IMR-90 (cell line): Measurements from ENCODE around the gene ARHGEF17. TPM values are rescaled to one million over a fixed set of nuclear protein-coding genes. Genes with fewer than 3 reads are reported as not detected.

Experiments used
- ATAC-seq: fragments of 200-7000 bp; cut with Tn5 transposase; 2 replicates; pipeline ENCODE4 v1.9.1; 2020; ENCODE audit warnings: low read depth, mild to moderate bottlenecking, moderate library complexity
- BruUV-seq: library from RNA; stranded (reverse); fragments of 400-500 nt; replicated peaks from 2 replicates; lab custom pipeline; 2021; lab: Mats Ljungman, UMichigan
- CTCF ChIA-PET: fragments of 300-600 bp; formaldehyde crosslinking; extraction: SDS; loops from one replicate; lab custom pipeline; 2021; ENCODE audit warnings: antibody characterized with exemption; lab: Yijun Ruan, JAX
- POLR2A ChIA-PET: fragments of 300-600 bp; sonication (Branson Sonifier 250); formaldehyde crosslinking; loops from one replicate; lab custom pipeline; 2022; ENCODE audit warnings: antibody characterized with exemption; ENCODE audit not compliant: unreplicated experiment; lab: Charles Lee
- DNase-seq: peaks from one replicate; pipeline ENCODE4 v3.0.0; 2013
- H2AFZ ChIP-seq: replicated peaks from 2 replicates; pipeline ENCODE3; 2013; ENCODE audit warnings: low read length, mild to moderate bottlenecking; ENCODE audit not compliant: poor library complexity
- H2AK5ac ChIP-seq: 2 replicates; pipeline ENCODE4 v1.6.1; 2013; ENCODE audit warnings: low read depth, low read length, inconsistent platforms
- H2AK9ac ChIP-seq: replicated peaks from 2 replicates; pipeline ENCODE3; 2013; ENCODE audit warnings: mild to moderate bottlenecking, low read depth, low read length, moderate library complexity; ENCODE audit not compliant: poor library complexity
- H2BK120ac ChIP-seq: 2 replicates; pipeline ENCODE4 v1.6.1; 2013; ENCODE audit warnings: low read depth, low read length, inconsistent platforms
- H2BK15ac ChIP-seq: 3 replicates; pipeline ENCODE4 v1.6.1; 2013; ENCODE audit warnings: low read depth, low read length, inconsistent platforms
- H2BK20ac ChIP-seq: 2 replicates; pipeline ENCODE4 v1.6.1; 2013; ENCODE audit warnings: low read depth, mild to moderate bottlenecking, inconsistent platforms, low read length, moderate library complexity
- H2BK5ac ChIP-seq: 2 replicates; pipeline ENCODE4 v1.6.1; 2013; ENCODE audit warnings: mild to moderate bottlenecking, low read depth, low read length, inconsistent platforms; ENCODE audit not compliant: poor library complexity, severe bottlenecking
- H3K14ac ChIP-seq: replicated peaks from 2 replicates; pipeline ENCODE4 v1.6.1; 2013; ENCODE audit warnings: low read depth, low read length, inconsistent platforms
- H3K18ac ChIP-seq: 2 replicates; pipeline ENCODE4 v1.6.1; 2013; ENCODE audit warnings: low read depth, low read length, control low read depth
- H3K23ac ChIP-seq: 2 replicates; pipeline ENCODE4 v1.6.1; 2013; ENCODE audit warnings: low read depth, low read length, inconsistent platforms
- H3K27ac ChIP-seq: 2 replicates; pipeline ENCODE4 v1.5.1; 2013; ENCODE audit warnings: mild to moderate bottlenecking, control low read depth, low read length; ENCODE audit not compliant: insufficient read depth
- H3K27me3 ChIP-seq: 2 replicates; pipeline ENCODE4 v1.6.1; 2013; ENCODE audit warnings: low read length; ENCODE audit not compliant: control insufficient read depth, insufficient read depth
- H3K36me3 ChIP-seq: 2 replicates; pipeline ENCODE4 v1.6.1; 2013; ENCODE audit warnings: low read length, mixed read lengths; ENCODE audit not compliant: control insufficient read depth, insufficient read depth
- H3K4ac ChIP-seq: 2 replicates; pipeline ENCODE4 v1.6.1; 2013; ENCODE audit warnings: low read depth, low read length, inconsistent platforms
- H3K4me1 ChIP-seq: 2 replicates; pipeline ENCODE4 v1.6.1; 2013; ENCODE audit warnings: low read length, mixed read lengths; ENCODE audit not compliant: control insufficient read depth, insufficient read depth
- H3K4me2 ChIP-seq: 2 replicates; pipeline ENCODE4 v1.6.1; 2013; ENCODE audit warnings: low read depth, mild to moderate bottlenecking, control low read depth, low read length, moderate library complexity
- H3K4me3 ChIP-seq: 2 replicates; pipeline ENCODE4 v1.5.1; 2013; ENCODE audit warnings: low read depth, mild to moderate bottlenecking, control low read depth, low read length, moderate library complexity; ENCODE audit not compliant: insufficient read depth
- H3K56ac ChIP-seq: 2 replicates; pipeline ENCODE4 v1.6.1; 2013; ENCODE audit warnings: low read length, inconsistent platforms; ENCODE audit not compliant: insufficient read depth; ENCODE audit errors: extremely low read depth
- H3K79me1 ChIP-seq, 2 experiments: 2 replicates each; pipeline ENCODE4 v1.6.1; 2013; ENCODE audit warnings: low read length in 2 of 2, inconsistent platforms in 1 of 2, low read depth in 1 of 2
- H3K9ac ChIP-seq: 2 replicates; pipeline ENCODE4 v1.6.1; 2013; ENCODE audit warnings: low read depth, low read length, control low read depth
- H3K9me1 ChIP-seq: 2 replicates; pipeline ENCODE4 v1.6.1; 2013; ENCODE audit warnings: low read length, inconsistent platforms; ENCODE audit not compliant: insufficient read depth
- H3K9me3 ChIP-seq: 2 replicates; pipeline ENCODE4 v1.6.1; 2013; ENCODE audit warnings: low read length; ENCODE audit not compliant: control insufficient read depth, insufficient read depth
- H4K20me1 ChIP-seq: 2 replicates; pipeline ENCODE4 v1.6.1; 2013; ENCODE audit warnings: low read length, inconsistent platforms; ENCODE audit not compliant: insufficient read depth
- H4K5ac ChIP-seq: 2 replicates; pipeline ENCODE4 v1.6.1; 2013; ENCODE audit warnings: mild to moderate bottlenecking, low read depth, low read length, control low read depth
- H4K8ac ChIP-seq, 2 experiments: 2 replicates each; pipeline ENCODE4 v1.6.1; 2013; ENCODE audit warnings: low read depth in 2 of 2, low read length in 2 of 2, control low read depth in 1 of 2, inconsistent platforms in 1 of 2
- H4K91ac ChIP-seq: 2 replicates; pipeline ENCODE4 v1.6.1; 2013; ENCODE audit warnings: low read depth, low read length, inconsistent platforms; ENCODE audit not compliant: insufficient read depth
- BHLHE40 ChIP-seq: fragments of 150-350 bp; IDR thresholded peaks from 2 replicates; pipeline ENCODE4 v1.6.1; 2016; ENCODE audit warnings: mild to moderate bottlenecking, low read depth, low read length
- CEBPB ChIP-seq: IDR thresholded peaks from 2 replicates; pipeline ENCODE4 v1.6.1; 2012; ENCODE audit warnings: low read depth, low read length, improper control_type of control experiment
- CHD1 ChIP-seq: IDR thresholded peaks from 2 replicates; pipeline ENCODE4 v1.6.1; 2012; ENCODE audit warnings: low read depth, low read length, improper control_type of control experiment
- FOS ChIP-seq: fragments of 150-350 bp; IDR thresholded peaks from 2 replicates; pipeline ENCODE4 v1.6.1; 2016; ENCODE audit warnings: low read depth, low read length
- MAFK ChIP-seq: IDR thresholded peaks from 2 replicates; pipeline ENCODE4 v1.6.1; 2012; ENCODE audit warnings: low read depth, low read length, improper control_type of control experiment
- MAZ ChIP-seq: IDR thresholded peaks from 2 replicates; pipeline ENCODE4 v1.6.1; 2012; ENCODE audit warnings: low read depth, mild to moderate bottlenecking, low read length, improper control_type of control experiment, moderate library complexity, borderline replicate concordance
- NFE2L2 ChIP-seq: fragments of 150-350 bp; IDR thresholded peaks from 2 replicates; pipeline ENCODE4 v1.6.1; 2016; ENCODE audit warnings: low read depth, mild to moderate bottlenecking, low read length
- POLR2A ChIP-seq: IDR thresholded peaks from 2 replicates; pipeline ENCODE4 v1.6.1; 2012; ENCODE audit warnings: mild to moderate bottlenecking, low read depth, low read length
- RAD21 ChIP-seq: IDR thresholded peaks from 2 replicates; pipeline ENCODE4 v1.6.1; 2012; ENCODE audit warnings: low read length, improper control_type of control experiment
- RCOR1 ChIP-seq: IDR thresholded peaks from 2 replicates; pipeline ENCODE4 v1.6.1; 2012; ENCODE audit warnings: mild to moderate bottlenecking, low read length, improper control_type of control experiment; ENCODE audit not compliant: insufficient replicate concordance
- RFX5 ChIP-seq: IDR thresholded peaks from 2 replicates; pipeline ENCODE4 v1.8.0; 2012; ENCODE audit warnings: low read depth, mild to moderate bottlenecking, low read length, moderate library complexity
- SMC3 ChIP-seq: fragments of 150-350 bp; IDR thresholded peaks from 2 replicates; pipeline ENCODE4 v1.6.1; 2016; ENCODE audit warnings: low read depth, mild to moderate bottlenecking, antibody characterized with exemption, low read length, moderate library complexity
- WGBS, 2 experiments: methylation state at CpG; one replicate each; pipeline versions ENCODE4 v1.1.5 to v1.1.7; 2013; ENCODE audit warnings: missing lambda C conversion rate in 2 of 2; ENCODE audit not compliant: insufficient read length in 1 of 2; ENCODE audit errors: extremely low coverage in 2 of 2; 5-methylcytosine and 5-hydroxymethylcytosine counted together
- dilution Hi-C: fragments of 300-500 bp; cut with HindIII; formaldehyde crosslinking; loops from one replicate; pipeline ENCODE4 v1.14.3; 2018; ENCODE audit warnings: low sequenced_read_pairs; ENCODE audit not compliant: unreplicated experiment
- in situ Hi-C: fragments of 300-500 bp; cut with MboI; formaldehyde crosslinking; loops from 3 replicates; pipeline ENCODE4 v1.14.3; 2019; ENCODE audit warnings: low sequenced_read_pairs, inconsistent platforms, mixed read lengths
- intact Hi-C: fragments of 100-400 bp; cut with micrococcal nuclease; formaldehyde crosslinking; loops from 2 replicates; pipeline ENCODE4 v1.10.0; 2022
- polyA plus RNA-seq, 3 experiments: library from polyadenylated mRNA; depleted of rRNA; stranded (reverse); fragments of >200 nt; gene quantifications; 2 replicates each; pipeline ENCODE4 v1.2.3, GENCODE V29; 2012; ENCODE audit warnings: low replicate concordance in 1 of 3
- total RNA-seq: library from RNA; depleted of rRNA; stranded (reverse); fragments of >200 nt; gene quantifications from 2 replicates; pipeline ENCODE4 v1.2.3, GENCODE V29; 2012
- TF ChIP-seq, protein P1 (sequence below): conservative IDR thresholded peaks from 2 replicates; pipeline ENCODE4 v1.5.1; 2012; ENCODE audit warnings: mild to moderate bottlenecking, low read depth, low read length, improper control_type of control experiment
- TF ChIP-seq, protein P2 (sequence below): fragments of 150-350 bp; IDR thresholded peaks from 2 replicates; pipeline ENCODE4 v1.6.1; 2017; ENCODE audit warnings: mild to moderate bottlenecking, antibody characterized with exemption, low read length, low read depth
- TF ChIP-seq, protein P3 (sequence below): fragments of 150-350 bp; IDR thresholded peaks from 2 replicates; pipeline ENCODE4 v1.6.1; 2016; ENCODE audit warnings: low read depth, mild to moderate bottlenecking, low read length, moderate library complexity, borderline replicate concordance

ARHGEF17 gene
- total and polyA plus RNA-seq, 2 of the 4 experiments (the other 2 are of a cell fraction): 21.7 to 97.7 TPM

DNA sequence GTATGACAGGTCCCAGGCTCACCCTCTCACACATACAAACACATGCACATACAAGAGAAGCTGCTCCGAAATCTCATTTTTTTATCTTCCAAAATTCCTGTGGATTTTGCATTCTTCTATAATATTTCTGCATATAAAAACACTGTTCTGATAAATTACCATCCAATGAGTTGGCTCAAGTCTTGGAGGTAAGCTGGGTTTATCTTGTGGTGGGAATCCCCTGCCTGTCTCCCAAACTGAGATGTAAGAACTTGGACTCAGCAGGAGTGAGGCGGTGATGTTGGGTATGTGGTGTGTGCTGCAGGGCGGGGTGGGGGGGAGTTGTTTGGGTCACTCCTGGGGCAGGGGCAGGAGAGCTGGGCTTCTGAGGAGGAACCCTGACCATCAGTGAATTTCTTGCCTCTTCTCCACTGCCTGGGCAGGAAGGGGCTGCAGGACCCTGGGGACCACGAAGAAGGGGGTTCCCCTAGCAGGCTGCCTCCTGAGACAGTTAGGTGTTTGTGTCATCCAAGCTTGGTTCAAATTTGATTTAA, 42.7 kb upstream of the ARHGEF17 start:
- H3K4me3 ChIP-seq: no peak overlapping the region
- H3K9ac ChIP-seq: no peak overlapping the region
- H3K14ac ChIP-seq: no peak overlapping the region
- H3K4ac ChIP-seq: no peak overlapping the region
- dilution Hi-C loops (no loop called here), intact Hi-C loops (no loop called here), in situ Hi-C loops (no loop called here)
- no CpG with 5 or more reads among the region's 4 CpGs for WGBS, 2 experiments
- no peak overlapping the region for H2AK5ac ChIP-seq
- no peak overlapping the region for H4K8ac ChIP-seq
- ChIA-PET POLR2A (no interaction called here), CTCF (interaction anchor here (1.5 kb wide), 1 partner anchor 24 kb away, joined by 4 read pairs; no protein-coding TSS in a partner anchor)
- DNase-seq: no peak
- no peaks in the 10 kb centered on the region for H3K36me3 ChIP-seq
- no peaks in the 10 kb centered on the region; the same call in 1 of the 2 replicates for H3K9me1 ChIP-seq
- peaks cover 53% of the 10 kb centered on the region for H3K27me3 ChIP-seq
- no peak overlapping the region for H3K23ac ChIP-seq
- no peak overlapping the region for H2BK5ac ChIP-seq
- H3K18ac ChIP-seq: no peak overlapping the region
- no peak overlapping the region for H2AFZ ChIP-seq
- H4K91ac ChIP-seq: no peak overlapping the region
- TF ChIP-seq, protein P1, sequence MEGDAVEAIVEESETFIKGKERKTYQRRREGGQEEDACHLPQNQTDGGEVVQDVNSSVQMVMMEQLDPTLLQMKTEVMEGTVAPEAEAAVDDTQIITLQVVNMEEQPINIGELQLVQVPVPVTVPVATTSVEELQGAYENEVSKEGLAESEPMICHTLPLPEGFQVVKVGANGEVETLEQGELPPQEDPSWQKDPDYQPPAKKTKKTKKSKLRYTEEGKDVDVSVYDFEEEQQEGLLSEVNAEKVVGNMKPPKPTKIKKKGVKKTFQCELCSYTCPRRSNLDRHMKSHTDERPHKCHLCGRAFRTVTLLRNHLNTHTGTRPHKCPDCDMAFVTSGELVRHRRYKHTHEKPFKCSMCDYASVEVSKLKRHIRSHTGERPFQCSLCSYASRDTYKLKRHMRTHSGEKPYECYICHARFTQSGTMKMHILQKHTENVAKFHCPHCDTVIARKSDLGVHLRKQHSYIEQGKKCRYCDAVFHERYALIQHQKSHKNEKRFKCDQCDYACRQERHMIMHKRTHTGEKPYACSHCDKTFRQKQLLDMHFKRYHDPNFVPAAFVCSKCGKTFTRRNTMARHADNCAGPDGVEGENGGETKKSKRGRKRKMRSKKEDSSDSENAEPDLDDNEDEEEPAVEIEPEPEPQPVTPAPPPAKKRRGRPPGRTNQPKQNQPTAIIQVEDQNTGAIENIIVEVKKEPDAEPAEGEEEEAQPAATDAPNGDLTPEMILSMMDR: no peak
- TF ChIP-seq RCOR1 (no peak), BHLHE40 (no peak), CEBPB (no peak), NFE2L2 (no peak), CHD1 (no peak), FOS (no peak), RAD21 (no peak), POLR2A (no peak), SMC3 (no peak), RFX5 (no peak), MAFK (no peak), MAZ (no peak)
- TF ChIP-seq, protein P2, sequence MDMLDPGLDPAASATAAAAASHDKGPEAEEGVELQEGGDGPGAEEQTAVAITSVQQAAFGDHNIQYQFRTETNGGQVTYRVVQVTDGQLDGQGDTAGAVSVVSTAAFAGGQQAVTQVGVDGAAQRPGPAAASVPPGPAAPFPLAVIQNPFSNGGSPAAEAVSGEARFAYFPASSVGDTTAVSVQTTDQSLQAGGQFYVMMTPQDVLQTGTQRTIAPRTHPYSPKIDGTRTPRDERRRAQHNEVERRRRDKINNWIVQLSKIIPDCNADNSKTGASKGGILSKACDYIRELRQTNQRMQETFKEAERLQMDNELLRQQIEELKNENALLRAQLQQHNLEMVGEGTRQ: no peak
- TF ChIP-seq, protein P3, sequence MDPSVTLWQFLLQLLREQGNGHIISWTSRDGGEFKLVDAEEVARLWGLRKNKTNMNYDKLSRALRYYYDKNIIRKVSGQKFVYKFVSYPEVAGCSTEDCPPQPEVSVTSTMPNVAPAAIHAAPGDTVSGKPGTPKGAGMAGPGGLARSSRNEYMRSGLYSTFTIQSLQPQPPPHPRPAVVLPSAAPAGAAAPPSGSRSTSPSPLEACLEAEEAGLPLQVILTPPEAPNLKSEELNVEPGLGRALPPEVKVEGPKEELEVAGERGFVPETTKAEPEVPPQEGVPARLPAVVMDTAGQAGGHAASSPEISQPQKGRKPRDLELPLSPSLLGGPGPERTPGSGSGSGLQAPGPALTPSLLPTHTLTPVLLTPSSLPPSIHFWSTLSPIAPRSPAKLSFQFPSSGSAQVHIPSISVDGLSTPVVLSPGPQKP: no peak
- H4K20me1 ChIP-seq: no peaks in the 10 kb centered on the region
- no peak for ATAC-seq
- H2BK20ac ChIP-seq: no peak overlapping the region
- H3K27ac ChIP-seq: no peak overlapping the region
- H2BK120ac ChIP-seq: no peak overlapping the region
- H3K79me1 ChIP-seq: no peaks in the 10 kb centered on the region
- H2BK15ac ChIP-seq: no peak overlapping the region
- no TSS peak for BruUV-seq
- H3K4me2 ChIP-seq: no peak overlapping the region
- H3K56ac ChIP-seq: no peak overlapping the region
- H3K4me1 ChIP-seq: 0 out of 2 replicates have a peak, but pooled peaks cover 2% of the 10 kb centered on the region
- no peak overlapping the region for H2AK9ac ChIP-seq
- no peak overlapping the region for H4K5ac ChIP-seq
- no peaks in the 10 kb centered on the region for H3K9me3 ChIP-seq
